Measurements from ENCODE around the gene CHRND.

The CHRND gene

GRCh38 chr2:232562515-232563151 lies 36.7 kb downstream of the CHRND start:
- TF ChIP-seq YY1 (IDR thresholded peaks at IDR 0.05; ENCODE audit: low read depth), result no peak
- TF ChIP-seq EGR1 (IDR thresholded peaks at IDR 0.05), result no peak
- TF ChIP-seq FOXM1 (IDR thresholded peaks at IDR 0.05; ENCODE audit: borderline replicate concordance, low read depth), result no peak
- TF ChIP-seq, protein P1, sequence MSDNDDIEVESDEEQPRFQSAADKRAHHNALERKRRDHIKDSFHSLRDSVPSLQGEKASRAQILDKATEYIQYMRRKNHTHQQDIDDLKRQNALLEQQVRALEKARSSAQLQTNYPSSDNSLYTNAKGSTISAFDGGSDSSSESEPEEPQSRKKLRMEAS (IDR thresholded peaks at IDR 0.05), result no peak
- no peak for TF ChIP-seq TEAD4 (IDR thresholded peaks at IDR 0.05)
- no peak for TF ChIP-seq USF1 (IDR thresholded peaks at IDR 0.05)
- TF ChIP-seq REST (IDR thresholded peaks at IDR 0.05; ENCODE audit: low read depth), result no peak
- TF ChIP-seq TCF12 (IDR thresholded peaks at IDR 0.05; ENCODE audit: low read depth), result no peak
- no peak for TF ChIP-seq ZBTB7A (IDR thresholded peaks at IDR 0.05; ENCODE audit: low read depth)
- TF ChIP-seq CREB1 (IDR thresholded peaks at IDR 0.05; ENCODE audit: low read depth), result no peak
- TF ChIP-seq NFIC (IDR thresholded peaks at IDR 0.05), result no peak
- no peak for TF ChIP-seq CEBPB (IDR thresholded peaks at IDR 0.05)
- TF ChIP-seq RAD21 (IDR thresholded peaks at IDR 0.05; ENCODE audit: low read depth), result no peak
- TF ChIP-seq EP300 (IDR thresholded peaks at IDR 0.05; ENCODE audit: borderline replicate concordance), result no peak
- no peak for TF ChIP-seq TAF1 (IDR thresholded peaks at IDR 0.05; ENCODE audit: low read depth)

- TF ChIP-seq YY1 (IDR thresholded peaks at IDR 0.05; ENCODE audit: low read depth) (no peak), RAD21 (IDR thresholded peaks at IDR 0.05; ENCODE audit: low read depth) (no peak), FOXM1 (IDR thresholded peaks at IDR 0.05; ENCODE audit: borderline replicate concordance, low read depth) (no peak), REST (IDR thresholded peaks at IDR 0.05; ENCODE audit: low read depth) (no peak), EGR1 (IDR thresholded peaks at IDR 0.05) (no peak), TEAD4 (IDR thresholded peaks at IDR 0.05) (no peak), EP300 (IDR thresholded peaks at IDR 0.05; ENCODE audit: borderline replicate concordance) (no peak), CEBPB (IDR thresholded peaks at IDR 0.05) (no peak), TCF12 (IDR thresholded peaks at IDR 0.05; ENCODE audit: low read depth) (no peak), USF1 (IDR thresholded peaks at IDR 0.05) (no peak), TAF1 (IDR thresholded peaks at IDR 0.05; ENCODE audit: low read depth) (no peak), NFIC (IDR thresholded peaks at IDR 0.05) (no peak), ZBTB7A (IDR thresholded peaks at IDR 0.05; ENCODE audit: low read depth) (no peak), CREB1 (IDR thresholded peaks at IDR 0.05; ENCODE audit: low read depth) (no peak)
- TF ChIP-seq, protein P1 (IDR thresholded peaks at IDR 0.05), result no peak
Measured at GRCh38 chr2:232563580-232563979, 37.6 kb downstream of the CHRND start.

DNA sequence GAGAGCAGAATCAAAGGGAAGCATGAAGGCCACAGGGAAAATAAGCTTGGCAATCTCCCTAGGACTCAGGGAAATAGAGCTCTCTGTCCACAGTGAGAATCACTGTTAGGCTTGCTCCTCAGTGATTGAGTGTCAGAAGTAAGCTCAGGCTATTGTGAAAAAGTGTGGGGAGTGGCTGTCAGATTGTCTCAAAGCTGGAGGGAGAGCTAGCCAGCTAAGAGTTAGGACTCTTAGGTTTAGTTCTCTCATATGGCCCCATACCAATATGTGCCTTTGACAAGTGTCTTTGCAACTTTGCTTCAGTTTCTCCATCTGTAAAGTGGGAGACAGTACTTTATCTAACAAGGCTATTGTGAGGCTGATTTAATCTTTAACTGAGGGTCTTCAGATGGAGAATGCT lies 41.8 kb downstream of the CHRND start:
- no peak for TF ChIP-seq TCF12 (IDR thresholded peaks at IDR 0.05; ENCODE audit: low read depth)
- no peak for TF ChIP-seq NFIC (IDR thresholded peaks at IDR 0.05)
- no peak for TF ChIP-seq EP300 (IDR thresholded peaks at IDR 0.05; ENCODE audit: borderline replicate concordance)
- no peak for TF ChIP-seq CEBPB (IDR thresholded peaks at IDR 0.05)
- TF ChIP-seq USF1 (IDR thresholded peaks at IDR 0.05), result no peak
- TF ChIP-seq, protein P1 (IDR thresholded peaks at IDR 0.05), result no peak
- no peak for TF ChIP-seq ZBTB7A (IDR thresholded peaks at IDR 0.05; ENCODE audit: low read depth)
- TF ChIP-seq TAF1 (IDR thresholded peaks at IDR 0.05; ENCODE audit: low read depth), result no peak
- TF ChIP-seq YY1 (IDR thresholded peaks at IDR 0.05; ENCODE audit: low read depth), result no peak
- TF ChIP-seq TEAD4 (IDR thresholded peaks at IDR 0.05), result no peak
- no peak for TF ChIP-seq RAD21 (IDR thresholded peaks at IDR 0.05; ENCODE audit: low read depth)
- no peak for TF ChIP-seq FOXM1 (IDR thresholded peaks at IDR 0.05; ENCODE audit: borderline replicate concordance, low read depth)
- no peak for TF ChIP-seq REST (IDR thresholded peaks at IDR 0.05; ENCODE audit: low read depth)
